Mammary epithelial cell (primary cell): ENCODE data around the gene CUTA.

Experiments
- CTCF ChIP-seq, 2 donors: IDR thresholded peaks in 1 of 2; conservative IDR thresholded peaks in 1 of 2; 2 replicates each; pipeline ENCODE4 v1.5.1; 2011 to 2012; ENCODE audit warnings: inconsistent platforms in 2 of 2, low read length in 2 of 2, mild to moderate bottlenecking in 2 of 2, control low read depth in 1 of 2, low read depth in 1 of 2; ENCODE audit not compliant: insufficient read depth in 1 of 2; ENCODE audit errors: extremely low read depth in 1 of 2
- EZH2 ChIP-seq: IDR thresholded peaks from 2 replicates; pipeline ENCODE4 v1.6.1; 2012; ENCODE audit warnings: low read length, inconsistent platforms, borderline replicate concordance

- TF ChIP-seq CTCF (conservative IDR thresholded peaks at IDR 0.05 in 1 of 2, IDR thresholded peaks at IDR 0.05 in 1 of 2; ENCODE audit: extremely low read depth in 1 of 2, insufficient read depth in 1 of 2, low read depth in 1 of 2, low read length in 2 of 2) (no peak), EZH2 (no peak)
These were observed 15.8 kb upstream of the CUTA start for GRCh38 chr6:33433544-33434191.
